OCI-LY3 (cell line): Measurements from ENCODE around the gene SHISA2.

Source experiments
- CTCF ChIP-seq: fragments of 200-600, 300-600 bp; sonication (generic); IDR thresholded peaks from 2 replicates; pipeline ENCODE4 v1.5.1; 2014; ENCODE audit warnings: antibody characterized with exemption, low read length, low read depth
- EZH2phosphoT487 ChIP-seq: fragments of 200-600 bp; shearing (Covaris generic); IDR thresholded peaks from 2 replicates; pipeline ENCODE4 v1.6.1; 2018; ENCODE audit warnings: antibody characterized with exemption, mixed run types, low read depth

GRCh38 chr13:26010487-26011207, 41.2 kb downstream of the SHISA2 start:
- TF ChIP-seq CTCF, result no peak
- no peak for TF ChIP-seq EZH2phosphoT487
